ENCODE data around the gene EBNA1BP2.

DNA sequence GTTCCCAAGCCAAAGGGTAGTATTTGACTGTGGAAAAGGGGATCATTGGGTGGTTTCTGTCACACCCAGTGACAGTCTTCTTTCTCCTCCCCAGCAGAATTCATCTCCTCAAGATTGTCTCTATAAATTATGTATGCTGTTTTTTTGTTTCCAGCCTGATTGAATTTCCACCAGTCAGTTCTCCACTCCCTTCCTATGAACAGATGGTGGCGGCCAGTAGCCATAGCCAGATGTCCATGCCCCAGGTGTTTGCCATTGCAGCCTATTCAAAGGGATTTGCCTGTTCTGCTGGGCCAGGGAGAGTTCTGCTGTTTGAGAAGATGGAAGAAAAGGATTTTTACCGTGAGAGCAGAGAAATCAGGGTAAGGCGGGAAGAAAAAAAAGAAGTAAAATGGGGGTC, 12.9 kb upstream of the EBNA1BP2 start:
- TF ChIP-seq, protein P1, sequence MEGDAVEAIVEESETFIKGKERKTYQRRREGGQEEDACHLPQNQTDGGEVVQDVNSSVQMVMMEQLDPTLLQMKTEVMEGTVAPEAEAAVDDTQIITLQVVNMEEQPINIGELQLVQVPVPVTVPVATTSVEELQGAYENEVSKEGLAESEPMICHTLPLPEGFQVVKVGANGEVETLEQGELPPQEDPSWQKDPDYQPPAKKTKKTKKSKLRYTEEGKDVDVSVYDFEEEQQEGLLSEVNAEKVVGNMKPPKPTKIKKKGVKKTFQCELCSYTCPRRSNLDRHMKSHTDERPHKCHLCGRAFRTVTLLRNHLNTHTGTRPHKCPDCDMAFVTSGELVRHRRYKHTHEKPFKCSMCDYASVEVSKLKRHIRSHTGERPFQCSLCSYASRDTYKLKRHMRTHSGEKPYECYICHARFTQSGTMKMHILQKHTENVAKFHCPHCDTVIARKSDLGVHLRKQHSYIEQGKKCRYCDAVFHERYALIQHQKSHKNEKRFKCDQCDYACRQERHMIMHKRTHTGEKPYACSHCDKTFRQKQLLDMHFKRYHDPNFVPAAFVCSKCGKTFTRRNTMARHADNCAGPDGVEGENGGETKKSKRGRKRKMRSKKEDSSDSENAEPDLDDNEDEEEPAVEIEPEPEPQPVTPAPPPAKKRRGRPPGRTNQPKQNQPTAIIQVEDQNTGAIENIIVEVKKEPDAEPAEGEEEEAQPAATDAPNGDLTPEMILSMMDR (IDR thresholded peaks at IDR 0.05; ENCODE audit: insufficient read depth, low read length, poor library complexity, severe bottlenecking) = no peak
- no peak for TF ChIP-seq EZH2phosphoT487 (conservative IDR thresholded peaks at IDR 0.05; ENCODE audit: low read length)
